AG08396 (cell line): ENCODE results near the gene RGS10.
A peak's percentile ranks its signal among the peaks of the same experiment; 100 is the strongest.
"Not testable (repeated sequence)": the region's sequence is repeated elsewhere in the genome, so short reads cannot be mapped to it uniquely, and the experiment has no call there.

Experiments
- DNase-seq: peaks from one replicate; pipeline ENCODE4 v3.0.0; 2012; ENCODE audit warnings: low spot score, mixed read lengths

RGS10 gene, protein sequence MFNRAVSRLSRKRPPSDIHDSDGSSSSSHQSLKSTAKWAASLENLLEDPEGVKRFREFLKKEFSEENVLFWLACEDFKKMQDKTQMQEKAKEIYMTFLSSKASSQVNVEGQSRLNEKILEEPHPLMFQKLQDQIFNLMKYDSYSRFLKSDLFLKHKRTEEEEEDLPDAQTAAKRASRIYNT

GRCh38 chr10:119542357-119542987 is at the start of gene RGS10:
TSS of gene RGS10 (minus strand) at chr10:119542719. CDS start at chr10:119542638, 81 bp downstream.
- DNase-seq = peak; percentile 90

DNA sequence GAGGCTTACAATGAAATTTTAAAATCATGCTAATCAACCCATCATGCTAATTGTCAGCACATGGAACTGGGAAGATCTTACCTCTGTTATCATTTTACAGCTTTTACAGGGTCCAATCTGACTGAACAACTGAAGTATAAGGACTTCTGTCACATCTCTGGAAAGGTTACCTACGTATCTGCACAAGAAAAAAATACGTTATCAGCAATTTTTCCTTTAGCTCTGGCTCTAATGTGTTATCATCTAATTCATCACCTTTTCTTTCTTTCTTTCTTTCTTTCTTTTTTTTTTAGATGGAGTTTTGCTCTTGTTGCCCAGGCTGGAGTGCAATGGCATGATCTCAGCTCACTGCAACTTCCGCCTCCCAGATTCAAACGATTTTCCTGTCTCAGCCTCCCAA is 45.6 kb upstream of the RGS10 start:
- DNase-seq = no peak

DNA sequence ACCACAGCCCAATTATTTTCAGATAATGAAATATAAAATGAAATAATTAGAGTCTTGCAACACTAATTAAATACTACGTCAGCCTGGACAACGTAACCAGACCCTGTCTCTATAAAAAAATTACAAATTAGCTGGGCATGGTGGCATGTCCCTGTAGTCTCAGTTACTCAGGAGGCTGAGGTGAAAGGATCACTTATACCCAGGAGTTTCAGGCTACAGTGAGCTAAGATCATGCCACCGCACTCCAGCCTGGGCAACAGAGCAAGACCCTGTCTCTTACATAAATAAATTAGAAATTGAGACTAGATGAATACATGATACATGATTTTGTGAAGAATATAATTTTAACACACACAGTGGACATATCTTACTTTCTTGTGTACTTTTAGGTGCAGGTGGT is 35.8 kb upstream of the RGS10 start:
- no peak for DNase-seq

- DNase-seq = no peak
Observed at GRCh38 chr10:119575991-119576390, 33.5 kb upstream of the RGS10 start.

DNA sequence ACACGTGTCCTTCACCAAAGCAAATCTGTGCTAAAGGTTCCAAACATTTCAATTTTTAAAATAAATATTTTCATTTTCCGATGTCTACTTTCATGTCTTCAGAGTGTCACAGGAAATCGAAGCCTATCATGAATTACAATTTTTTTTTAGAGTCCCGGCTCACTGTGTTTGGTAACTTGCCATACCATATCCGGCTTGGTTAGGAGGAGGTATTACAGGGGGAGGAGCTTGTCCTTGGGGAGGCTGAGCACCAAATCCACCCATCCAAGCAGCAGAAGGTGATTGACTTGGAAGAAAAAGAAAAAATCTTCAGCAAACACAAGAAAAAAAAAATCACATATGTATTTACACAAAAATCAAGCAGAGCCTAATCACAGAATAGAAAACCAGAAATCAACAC is 33.0 kb upstream of the RGS10 start:
- peak; percentile 46 for DNase-seq

GRCh38 chr10:119567978-119568377 is 25.5 kb upstream of the RGS10 start:
- DNase-seq = no peak

DNA sequence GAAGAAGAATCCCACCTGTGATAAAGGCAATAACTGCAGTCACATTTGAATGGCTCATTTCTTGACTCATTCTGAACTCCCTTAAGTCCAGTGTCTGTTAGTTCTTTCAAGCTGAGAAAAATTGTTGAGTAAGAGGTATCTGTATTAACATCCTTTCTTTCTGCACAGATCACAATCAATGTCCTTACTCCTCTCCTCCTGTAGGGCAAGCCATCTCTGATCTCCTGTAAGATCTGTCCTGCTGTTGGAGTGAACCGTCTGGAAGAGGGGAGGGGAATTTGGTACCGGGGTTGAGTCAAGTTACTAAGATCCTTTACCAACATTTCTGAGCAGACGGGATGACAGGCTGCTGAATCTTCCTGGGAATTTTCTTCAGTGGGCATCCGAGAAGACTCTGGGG is 19.6 kb upstream of the RGS10 start:
- DNase-seq = no peak

DNA sequence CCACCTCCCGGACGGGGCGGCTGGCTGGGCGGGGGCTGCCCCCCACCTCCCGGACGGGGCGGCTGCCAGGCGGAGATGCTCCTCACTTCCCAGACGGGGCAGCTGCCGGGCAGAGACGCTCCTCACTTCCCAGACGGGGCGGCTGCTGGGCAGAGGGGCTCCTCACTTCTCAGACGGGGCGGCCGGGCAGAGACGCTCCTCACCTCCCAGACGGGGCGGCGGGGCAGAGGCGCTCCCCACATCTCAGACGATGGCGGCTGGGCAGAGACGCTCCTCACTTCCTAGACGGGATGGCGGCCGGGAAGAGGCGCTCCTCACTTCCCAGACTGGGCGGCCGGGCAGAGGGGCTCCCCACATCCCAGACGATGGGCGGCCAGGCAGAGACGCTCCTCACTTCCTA is 17.0 kb upstream of the RGS10 start:
- DNase-seq = not testable (repeated sequence)

DNA sequence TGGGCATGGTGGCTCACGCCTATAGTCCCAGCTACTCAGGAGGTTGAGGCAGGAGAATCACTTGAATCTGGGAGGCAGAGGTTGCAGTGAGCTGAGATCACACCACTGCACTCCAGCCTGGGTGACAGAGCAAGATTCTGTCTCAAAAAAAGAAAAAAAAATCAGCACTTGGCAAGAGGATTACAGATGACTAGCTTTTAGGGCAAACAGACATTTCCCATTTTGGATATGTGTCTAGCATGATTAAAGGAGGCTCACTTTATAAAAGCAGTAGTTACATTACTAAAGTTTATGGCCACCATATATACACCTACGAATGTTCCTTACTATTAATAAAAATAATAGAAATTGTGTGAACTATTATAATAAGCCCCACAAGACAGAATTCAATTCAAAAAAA is 13.6 kb upstream of the RGS10 start:
- DNase-seq = not testable (repeated sequence)

DNA sequence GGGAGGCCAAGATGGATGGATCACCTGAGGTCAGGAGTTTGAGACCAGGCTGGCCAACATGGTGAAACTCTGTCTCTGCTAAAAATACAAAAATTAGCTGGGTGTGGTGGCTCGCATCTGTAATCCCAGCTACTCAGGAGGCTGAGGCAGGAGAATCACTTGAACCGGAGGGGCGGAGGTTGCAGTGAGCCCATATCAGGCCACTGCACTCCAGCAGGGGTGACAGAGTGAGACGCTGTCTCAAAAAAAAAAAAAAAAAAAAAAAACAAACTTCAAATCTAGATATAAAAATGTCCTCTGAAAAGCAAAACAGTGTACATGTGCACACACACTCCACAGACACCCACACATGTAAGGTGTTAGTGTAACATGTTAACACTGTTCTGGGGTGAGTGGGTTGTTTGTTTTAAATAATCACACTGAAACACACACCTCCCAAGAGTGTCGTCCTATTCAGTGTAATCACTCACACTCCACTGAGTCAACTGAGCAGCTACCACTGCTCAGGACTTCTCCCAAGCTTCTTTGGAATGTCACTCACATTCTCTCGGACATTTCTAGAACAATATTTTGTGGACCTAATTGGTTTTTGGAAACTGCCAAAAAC is 12.8 kb upstream of the RGS10 start:
- no peak for DNase-seq

DNA sequence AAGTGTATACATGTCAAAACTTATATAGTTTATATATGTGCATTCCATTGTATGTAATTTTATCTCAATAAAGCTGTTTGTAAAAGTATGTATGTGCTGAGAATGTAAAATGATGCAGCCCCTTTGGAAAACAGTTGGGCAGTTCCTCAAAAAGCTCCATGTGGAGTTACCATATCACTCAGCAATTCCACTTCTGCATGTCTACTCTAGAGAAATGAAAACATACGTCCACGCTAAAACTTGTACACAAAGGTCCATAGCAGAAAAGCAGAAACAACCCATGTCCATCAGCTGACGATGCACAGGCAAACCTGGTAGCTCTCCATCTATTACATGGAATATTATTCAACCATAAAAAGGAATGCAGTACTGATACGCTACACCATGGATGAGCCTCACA is 8.3 kb upstream of the RGS10 start:
- DNase-seq = no peak

GRCh38 chr10:119549247-119549999 is 6.9 kb upstream of the RGS10 start:
- no peak for DNase-seq

GRCh38 chr10:119546009-119546408 is 3.5 kb upstream of the RGS10 start:
- no peak for DNase-seq

DNA sequence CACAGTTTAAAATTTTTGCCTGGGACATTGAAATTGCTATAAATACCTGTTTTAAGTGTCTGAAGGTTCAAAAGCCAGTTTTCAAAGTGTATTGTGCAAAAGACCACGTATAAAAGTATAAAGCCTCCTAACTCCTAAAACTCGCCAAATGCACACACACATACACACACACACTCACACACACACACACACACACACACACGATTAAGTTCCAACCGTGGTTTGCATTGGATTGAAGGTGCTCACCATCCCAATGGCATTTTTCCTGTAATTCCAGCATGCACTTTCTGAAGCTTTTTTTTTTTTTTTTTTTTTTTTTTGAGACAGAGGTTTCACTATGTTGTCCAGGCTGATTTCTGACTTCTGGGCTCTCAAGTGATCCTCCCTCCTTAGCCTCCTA is 2.8 kb upstream of the RGS10 start:
- DNase-seq = no peak

DNA sequence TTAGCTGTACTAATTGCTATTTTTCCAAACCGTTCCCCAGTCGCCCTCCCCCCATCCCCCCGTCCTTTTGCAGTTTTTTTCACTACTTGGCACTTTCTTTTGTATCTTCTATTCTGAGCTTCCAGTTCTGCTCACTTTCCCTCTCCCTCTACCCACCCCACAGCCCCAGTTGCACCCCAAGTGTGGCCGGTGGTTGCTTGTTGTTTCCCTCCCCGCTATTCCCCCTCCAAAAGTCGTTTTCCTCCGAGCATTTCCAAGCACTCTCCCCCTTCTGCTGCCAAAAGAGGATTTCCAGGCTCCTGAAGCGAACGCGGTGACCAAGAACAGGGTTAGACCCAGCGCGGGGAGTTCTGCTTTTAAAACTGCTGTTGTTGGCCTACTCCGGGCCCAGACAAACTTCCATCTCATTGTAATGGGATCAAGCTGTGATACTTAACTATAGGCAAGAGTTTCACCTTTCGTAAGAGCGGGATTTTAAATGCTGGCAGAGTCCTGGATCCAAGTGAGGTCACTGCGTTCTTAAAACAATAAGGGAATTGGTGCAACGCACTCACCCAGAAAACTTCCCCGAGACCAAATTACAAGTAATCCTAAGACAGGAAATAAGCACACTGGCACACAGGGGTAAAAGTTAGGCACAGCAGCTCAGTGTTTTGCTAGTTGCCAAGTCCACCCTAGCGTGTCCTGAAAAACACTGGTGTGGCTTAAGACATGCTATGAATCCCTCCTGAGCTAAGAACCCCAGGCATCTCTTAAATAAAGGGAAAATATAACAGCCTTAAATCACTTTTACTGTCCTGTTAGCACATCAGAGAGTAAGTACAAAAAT is 1.5 kb upstream of the RGS10 start:
- no peak for DNase-seq

DNA sequence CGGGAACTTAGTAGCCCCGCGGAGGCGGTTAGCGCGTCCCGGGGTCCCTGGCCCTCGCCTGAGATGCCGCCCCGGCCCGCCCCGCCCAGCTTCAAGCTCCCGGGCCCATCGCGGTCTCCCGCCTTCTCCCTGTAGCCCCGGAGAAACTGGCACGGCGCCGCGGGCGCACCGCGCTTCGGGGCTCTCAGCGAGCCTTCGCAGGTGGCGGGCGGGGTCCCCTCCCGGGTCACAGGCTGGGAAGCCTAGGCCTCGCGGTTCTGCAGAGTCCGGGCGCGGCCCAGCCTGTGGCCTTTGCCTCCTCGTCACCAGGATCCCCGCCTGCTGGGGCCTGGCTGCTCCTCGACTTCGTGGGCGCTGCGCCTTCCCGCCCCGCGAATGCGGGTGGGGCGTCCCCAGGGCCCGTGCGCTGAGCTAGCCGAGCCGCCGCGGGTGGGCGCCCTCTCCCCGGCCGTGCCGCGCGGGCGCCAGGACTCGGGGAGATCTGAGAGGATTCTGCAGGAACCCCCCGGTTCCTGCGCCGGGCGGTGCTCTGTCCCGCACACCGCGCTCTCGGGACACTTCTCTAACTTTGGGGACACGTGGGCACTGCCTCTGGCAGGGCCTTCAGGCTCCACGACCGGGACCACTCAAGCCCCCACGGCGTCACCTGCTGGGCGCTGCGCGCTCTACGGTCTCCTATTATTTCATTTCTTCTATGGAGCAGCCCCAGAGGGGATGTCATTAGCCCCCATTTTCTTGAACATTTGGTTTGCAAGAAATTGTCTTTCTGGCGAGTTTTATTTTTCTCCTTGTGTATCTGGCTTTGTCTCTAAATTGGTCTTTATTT is 682 bp upstream of the RGS10 start:
- peak; percentile 69 for DNase-seq

DNA sequence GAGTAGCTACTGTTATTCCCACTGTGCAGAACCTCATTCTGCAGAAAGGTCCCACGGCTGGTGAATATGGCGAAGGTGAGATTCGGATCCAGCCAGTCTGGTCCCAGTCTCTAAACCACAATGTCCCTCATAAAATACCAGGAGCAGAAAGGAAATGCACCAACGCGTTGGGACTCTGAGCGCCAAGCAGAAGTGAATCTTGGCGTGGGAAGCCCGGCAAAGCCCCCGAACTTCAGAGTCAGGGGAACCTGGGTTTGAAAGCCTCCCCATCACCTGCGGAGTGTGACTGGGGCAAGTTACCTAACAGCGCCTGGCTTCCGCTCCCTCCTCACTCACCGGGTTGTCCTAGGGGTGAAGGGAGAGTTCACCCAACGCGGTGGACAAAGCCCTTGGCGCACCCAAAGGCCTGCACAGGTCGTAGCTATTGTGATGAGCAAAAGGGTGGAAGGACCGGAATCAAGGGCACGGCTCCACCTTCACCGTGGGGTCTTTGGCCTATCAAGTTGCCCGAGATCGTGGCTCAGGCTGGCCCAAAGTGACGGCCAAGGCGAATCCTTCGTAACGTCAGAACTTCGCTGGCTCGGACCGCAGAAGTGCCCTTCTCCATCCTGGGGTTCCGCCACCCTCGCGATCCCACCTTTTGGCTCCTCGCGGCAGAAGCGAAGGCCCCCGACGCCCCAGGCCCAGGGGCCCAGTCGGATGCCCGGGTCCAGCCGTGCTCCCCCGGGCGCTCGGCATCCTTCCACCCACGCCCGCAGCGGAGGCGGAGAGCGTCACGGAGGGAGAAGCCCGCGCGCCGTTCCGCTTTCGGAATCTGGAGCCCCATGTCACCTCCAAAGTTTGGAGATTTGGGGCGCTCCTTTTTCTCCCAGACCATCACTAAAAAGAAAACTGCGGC is 811 bp downstream of the RGS10 start:
- DNase-seq = no peak

- DNase-seq = no peak
Observed at GRCh38 chr10:119541046-119541445, 1.5 kb downstream of the RGS10 start.

DNA sequence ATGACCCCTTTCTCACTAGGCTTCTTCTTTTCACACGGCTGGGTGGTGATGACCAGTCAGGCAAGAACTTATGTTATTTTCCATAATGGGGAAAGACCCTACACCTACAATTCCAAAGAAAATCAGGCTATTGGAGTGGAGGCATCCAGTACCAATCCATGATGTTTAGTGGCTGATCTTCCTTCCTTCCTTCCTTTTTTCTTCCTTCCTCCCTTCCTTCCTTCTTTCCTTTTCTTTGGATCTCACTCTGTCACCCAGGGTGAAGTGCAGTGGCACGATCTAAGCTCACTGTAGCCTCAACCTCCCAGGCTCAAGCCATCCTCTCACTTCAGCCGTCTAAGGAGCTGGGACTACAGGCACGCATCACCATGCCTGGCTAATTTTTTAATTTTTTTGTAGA is 2.5 kb downstream of the RGS10 start:
- DNase-seq = no peak

- DNase-seq = no peak
Observed at GRCh38 chr10:119539359-119539825, 3.1 kb downstream of the RGS10 start.
